Activated CD4-positive, CD25-positive, alpha-beta regulatory T cell treated with anti-CD3 and anti-CD28 coated beads, Interleukin-2, amount 50 U/mL, for 72 hours (primary cell): Measurements from ENCODE around the gene RPAP3.
"Not testable (repeated sequence)": the region's sequence is repeated elsewhere in the genome, so short reads cannot be mapped to it uniquely, and the experiment has no call there.

Experiments
- DNase-seq: peaks from one replicate; pipeline ENCODE4 v3.0.0; 2021

Gene RPAP3

GRCh38 chr12:47717443-47718193 is 11.8 kb upstream of the RPAP3 start:
- no peak for DNase-seq

GRCh38 chr12:47717046-47717442 is 11.2 kb upstream of the RPAP3 start:
- no peak for DNase-seq

DNA sequence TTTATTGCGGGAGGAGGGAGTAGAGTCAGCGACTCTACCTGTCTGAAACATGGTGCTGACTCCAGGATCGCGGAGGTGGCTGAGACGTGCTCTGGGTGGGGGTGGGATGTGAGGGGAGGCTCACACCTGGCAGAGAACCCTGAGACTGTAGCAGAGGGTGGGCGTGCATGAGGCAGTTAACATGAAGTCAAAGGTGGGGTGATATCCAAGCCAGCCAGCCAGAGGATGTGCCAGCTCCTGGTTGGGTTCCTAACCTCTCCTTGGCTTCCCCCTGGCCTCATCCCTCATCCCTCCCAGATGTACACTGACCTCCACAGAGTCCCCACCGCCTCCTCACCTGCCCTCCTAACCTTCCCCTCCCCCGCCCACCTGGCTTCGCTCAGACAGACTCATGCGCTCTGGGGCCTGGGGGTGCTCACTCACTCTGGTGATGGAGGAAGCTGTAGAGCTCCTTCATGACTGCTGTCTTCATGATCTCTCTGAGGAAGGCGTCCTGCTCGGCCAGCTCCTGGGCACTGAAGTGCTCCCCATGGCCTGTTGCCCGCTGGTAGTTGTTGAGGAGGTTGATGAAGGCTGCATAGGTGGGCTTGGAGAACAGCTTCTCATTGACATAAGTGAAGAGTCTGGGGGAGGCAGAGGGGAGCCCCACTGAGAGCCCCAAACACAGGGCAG is 10.2 kb upstream of the RPAP3 start:
- no peak for DNase-seq

DNA sequence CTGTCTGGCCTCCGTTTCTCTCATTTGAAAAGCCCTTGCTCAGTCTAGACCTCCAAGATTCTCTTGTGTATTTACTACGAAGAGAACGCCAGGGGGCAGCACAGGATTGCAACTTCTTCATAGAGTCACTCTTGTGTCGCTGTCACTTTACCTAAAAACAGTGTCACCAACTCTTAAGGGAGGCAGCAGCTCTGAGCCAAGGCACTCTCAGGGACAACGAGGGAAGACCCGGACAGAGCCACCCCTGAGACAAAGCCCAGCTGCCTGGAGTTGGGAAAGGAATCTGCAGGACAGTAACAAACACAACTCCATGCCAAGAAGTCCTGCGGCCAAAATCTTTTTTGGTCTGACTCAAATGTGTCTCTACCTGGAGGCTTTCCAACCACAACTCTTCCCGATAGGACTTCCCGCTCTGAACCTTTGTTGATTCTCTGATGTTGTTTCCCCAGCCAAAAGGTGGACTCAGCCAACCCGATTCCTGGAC is 9.6 kb upstream of the RPAP3 start:
- peak; percentile 72 for DNase-seq

DNA sequence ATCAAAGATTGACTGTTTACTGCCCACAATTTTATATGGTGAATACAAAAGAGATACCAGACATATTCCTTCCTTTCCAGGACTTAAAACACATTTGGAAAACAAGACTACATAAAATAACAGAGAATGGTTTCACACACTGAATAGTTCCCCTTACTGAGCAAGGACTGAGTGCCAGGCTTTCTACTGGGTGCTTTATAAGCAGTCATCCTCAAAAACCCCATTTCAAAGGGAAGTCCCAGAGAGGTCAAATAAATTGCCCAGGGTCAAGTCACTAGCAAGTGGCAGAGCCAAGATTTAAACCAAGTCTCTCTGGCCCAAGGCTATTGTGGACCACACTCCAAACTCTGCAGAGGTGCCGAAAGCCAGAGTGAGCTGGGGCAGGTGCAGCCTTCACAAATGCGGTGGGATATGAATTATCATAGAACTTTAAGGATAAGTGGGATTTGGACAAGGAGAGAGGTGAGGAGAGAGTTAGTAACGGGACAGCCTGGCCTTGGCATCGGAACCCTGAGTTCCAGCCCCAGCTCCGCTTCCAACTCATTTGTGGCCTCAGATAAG is 9.1 kb upstream of the RPAP3 start:
- DNase-seq, result no peak

GRCh38 chr12:47712171-47712570 is 6.3 kb upstream of the RPAP3 start:
- DNase-seq, result no peak

- DNase-seq, result no peak
These were observed 5.6 kb upstream of the RPAP3 start for GRCh38 chr12:47711448-47711847.

DNA sequence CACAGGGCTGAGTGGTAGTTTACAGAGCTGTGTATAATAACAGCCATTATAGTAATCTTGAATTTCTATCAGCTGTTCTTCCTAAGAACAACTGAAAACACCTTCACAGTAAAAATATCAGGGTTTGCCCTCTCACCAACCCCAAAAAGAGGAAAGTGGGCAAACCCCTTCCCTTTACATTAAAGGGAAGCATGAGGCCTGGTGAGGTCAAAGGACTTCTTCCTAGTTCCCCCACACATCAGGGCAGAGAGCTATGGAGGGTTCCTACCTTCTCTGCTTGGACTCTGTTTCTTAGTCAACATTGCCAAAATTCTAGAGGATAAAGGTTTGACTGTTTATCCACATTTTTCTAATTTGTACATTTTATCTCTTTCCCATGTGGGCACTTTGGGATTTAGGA is 4.4 kb upstream of the RPAP3 start:
- no peak for DNase-seq

DNA sequence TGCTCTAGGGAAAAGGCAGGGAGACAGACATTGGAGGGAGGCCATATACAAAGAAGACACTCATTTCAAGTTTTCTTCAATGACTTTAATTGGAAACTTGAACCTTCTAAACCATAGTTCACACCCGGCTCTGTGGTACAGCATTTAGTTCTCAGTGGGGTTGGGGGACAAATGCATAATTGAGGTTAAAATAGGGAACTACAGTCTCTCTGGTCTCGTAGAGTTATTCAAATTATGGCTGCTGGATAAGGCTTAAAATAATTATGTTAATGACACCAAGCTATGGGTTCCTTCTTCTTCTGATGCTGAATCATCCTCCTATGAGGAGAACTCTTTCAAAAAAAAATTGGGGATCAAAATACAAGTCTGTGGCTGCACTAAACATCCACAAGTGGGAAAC is 3.8 kb upstream of the RPAP3 start:
- no peak for DNase-seq

DNA sequence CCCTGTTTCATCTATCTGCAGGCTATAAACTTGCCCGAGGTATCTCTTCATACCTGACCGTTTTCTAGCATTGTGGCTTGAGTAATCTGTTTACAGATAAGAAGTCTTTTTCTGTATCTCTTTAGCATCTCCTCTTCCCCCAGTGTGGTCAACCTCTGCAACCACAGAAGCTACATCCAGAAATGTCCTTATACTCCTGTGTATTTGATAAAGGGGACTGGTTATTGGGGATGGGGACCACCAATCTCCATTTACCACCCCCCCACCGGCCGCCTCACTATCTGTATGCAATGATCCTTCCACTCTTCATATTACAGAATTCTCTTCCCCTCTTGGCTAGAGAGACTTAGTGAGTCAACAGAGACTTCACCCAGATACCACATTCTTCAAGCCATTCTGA is 3.4 kb upstream of the RPAP3 start:
- DNase-seq, result no peak

DNA sequence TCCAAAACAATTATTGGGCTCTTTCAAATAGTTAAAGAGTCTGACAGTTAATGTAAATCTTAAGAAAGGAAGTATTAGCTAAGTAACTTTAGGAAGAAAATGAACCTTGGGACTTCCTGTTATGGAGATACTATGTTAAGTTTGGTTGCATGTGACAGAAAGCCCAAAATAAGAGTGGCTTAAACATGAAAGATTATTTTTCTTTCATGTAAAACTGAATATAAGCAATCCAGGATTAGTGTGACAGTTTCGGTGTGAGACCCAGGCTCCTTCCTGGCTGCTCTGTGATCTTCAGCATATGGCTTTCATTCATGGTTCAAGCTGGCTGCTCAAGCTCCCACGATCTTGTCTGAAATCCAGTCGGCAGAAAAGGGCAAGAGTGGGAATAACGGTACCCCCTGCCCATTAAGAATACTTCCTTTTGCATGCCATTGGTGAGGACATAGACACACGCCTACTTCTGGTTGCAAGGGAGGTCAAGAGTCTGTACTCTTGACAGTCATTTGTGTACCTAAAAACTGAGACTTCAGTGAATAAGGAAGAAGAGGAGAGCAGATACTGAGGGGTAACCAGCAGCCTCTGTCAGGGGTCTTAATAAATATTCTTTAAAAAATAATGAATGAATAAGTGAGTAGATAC is 2.2 kb upstream of the RPAP3 start:
- DNase-seq, result no peak

DNA sequence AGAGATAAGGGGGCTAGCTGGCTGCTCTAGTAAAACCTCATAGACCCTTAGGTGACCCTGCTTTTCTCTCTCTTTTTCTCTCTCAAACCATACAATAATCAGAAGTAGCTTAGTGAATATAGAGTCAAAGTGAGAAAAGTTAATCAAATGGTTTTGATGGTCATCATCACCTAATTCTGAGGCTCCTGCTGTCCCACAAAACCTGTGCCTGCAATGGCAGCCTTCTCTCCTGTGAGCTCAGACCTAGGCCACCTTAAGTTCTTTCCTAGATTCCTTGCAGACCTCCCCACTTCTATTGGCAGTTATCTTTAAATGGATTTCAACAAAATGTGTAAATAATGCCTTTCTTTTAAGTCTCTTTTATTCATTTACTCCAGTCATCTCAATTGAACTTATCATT is 1.5 kb upstream of the RPAP3 start:
- no peak for DNase-seq

GRCh38 chr12:47705229-47705565 is 633 bp downstream of the RPAP3 start:
- DNase-seq, result no peak

- DNase-seq, result no peak
These were observed 1.1 kb downstream of the RPAP3 start for GRCh38 chr12:47704719-47705118.

DNA sequence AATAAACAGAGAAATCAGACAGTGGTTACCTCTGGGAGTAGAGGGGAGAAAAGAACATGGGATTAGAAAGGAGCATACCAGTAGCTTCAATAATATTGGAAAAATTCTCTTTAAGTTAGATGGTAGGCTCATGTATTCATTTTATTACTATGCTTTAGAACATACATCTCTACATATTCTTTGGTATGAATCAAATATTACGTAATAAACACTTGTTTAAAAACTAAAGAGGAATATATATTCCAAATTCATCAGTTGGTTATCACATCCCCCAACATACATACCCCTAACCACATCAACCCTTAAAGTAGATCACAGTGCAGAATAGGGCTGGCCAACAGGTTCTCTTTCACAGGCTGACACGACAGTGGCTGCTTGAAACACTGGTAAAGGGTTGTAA is 5.6 kb downstream of the RPAP3 start:
- DNase-seq, result no peak

GRCh38 chr12:47698631-47699030 is 7.2 kb downstream of the RPAP3 start:
- no peak for DNase-seq

- DNase-seq, result no peak
These were observed 7.8 kb downstream of the RPAP3 start for GRCh38 chr12:47698055-47698454.

DNA sequence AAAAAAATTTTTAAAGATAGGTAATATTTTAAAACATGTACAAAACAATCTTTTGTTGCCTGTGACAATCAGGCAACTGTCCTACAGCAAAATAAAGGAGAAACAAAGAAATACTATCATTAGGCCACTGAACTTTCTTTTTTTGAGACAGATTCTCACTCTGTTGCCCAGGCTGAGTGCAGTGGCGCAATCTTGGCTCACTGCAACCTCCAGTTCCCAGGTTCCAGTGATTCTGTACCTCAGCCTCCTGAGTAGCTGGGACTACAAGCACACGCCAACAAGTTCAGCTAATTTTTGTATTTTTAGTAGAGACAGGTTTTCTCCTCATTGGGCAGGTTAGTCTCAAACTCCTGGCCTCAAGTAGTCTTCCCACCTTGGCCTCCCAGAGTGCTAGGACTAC is 16.6 kb downstream of the RPAP3 start:
- DNase-seq, result no peak

GRCh38 chr12:47687636-47688035 is 18.2 kb downstream of the RPAP3 start:
- DNase-seq, result no peak

DNA sequence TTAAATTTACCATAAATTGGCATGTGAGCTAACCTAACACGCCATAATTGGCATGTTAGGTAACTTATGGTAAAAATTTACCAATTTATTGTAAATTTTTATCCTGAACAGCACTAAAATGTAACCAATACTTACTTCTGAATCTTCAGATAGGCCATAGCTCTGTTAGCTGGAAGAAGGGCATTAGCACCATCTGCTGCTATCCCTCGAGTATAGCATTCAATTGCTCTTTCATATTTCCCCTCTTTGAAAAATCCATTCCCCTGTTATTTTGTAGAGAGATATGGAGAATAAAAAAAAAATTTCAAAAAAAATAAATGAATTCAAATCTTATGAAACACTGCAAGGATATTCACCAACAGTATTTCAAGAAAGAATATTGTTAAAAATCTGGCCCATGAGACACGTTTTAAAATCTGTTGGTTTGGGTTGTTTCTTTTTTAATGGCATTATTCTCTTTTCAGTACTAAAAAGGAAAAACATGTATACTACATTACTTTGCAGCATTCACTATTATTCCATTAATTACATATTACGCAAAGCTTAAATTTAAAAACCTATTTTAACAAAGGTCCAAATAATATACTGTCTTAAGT is 19.1 kb downstream of the RPAP3 start:
- no peak for DNase-seq

GRCh38 chr12:47679785-47680184 is 26.0 kb downstream of the RPAP3 start:
- DNase-seq, result no peak

GRCh38 chr12:47672068-47672467 is 33.8 kb downstream of the RPAP3 start:
- DNase-seq, result no peak

DNA sequence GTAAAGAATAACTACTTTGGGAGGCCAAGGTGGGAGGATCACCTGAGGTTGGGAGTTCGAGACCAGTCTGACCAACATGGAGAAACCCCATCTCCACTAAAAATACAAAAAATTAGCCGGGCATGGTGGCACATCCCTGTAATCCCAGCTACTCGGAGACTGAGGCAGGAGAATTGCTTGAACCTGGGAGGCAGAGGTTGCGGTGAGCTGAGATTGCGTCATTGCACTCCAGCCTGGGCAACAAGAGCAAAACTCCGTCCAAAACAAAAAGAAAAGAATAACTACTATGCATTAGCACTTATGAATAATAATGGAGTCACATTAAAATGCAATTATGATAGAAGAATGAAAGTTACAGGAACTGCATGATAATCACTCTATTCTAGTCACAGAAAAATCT is 37.9 kb downstream of the RPAP3 start:
- not testable (repeated sequence) for DNase-seq
